ENCODE results near the gene HSPA4. TPM values are rescaled to one million over a fixed set of nuclear protein-coding genes. Genes with fewer than 3 reads are reported as not detected.

Gene HSPA4
- total RNA-seq, 1 experiment from 2014 or later, result 296 TPM

DNA sequence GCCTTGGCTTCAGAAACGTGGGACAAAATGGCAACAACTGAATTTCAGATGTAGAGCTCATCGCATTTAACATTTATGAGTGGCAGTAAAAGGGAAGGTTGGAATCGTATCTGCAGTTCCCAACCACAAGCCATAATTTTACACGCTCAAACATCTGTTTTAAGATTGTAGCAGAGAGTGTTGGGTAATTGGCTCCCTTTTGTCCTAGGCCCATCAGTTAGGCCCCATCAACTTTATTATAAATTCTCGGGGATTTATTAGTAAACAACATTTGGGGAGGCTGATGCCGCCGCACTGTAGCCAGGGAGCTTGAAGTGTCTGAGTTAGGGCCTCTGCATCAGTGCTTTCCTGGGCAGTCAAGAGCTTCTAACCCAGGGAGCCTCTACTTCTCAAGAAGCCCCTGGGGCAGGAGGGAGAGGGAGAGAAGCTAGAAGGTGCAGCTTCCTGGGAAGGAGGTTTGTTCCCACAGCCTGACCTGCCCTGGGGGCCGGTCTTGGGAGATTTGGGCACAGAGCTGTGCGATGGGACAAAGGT, 66.2 kb downstream of the HSPA4 start:
- BruUV-seq (replicated peaks), result no TSS peak
- TF ChIP-seq, protein P1, sequence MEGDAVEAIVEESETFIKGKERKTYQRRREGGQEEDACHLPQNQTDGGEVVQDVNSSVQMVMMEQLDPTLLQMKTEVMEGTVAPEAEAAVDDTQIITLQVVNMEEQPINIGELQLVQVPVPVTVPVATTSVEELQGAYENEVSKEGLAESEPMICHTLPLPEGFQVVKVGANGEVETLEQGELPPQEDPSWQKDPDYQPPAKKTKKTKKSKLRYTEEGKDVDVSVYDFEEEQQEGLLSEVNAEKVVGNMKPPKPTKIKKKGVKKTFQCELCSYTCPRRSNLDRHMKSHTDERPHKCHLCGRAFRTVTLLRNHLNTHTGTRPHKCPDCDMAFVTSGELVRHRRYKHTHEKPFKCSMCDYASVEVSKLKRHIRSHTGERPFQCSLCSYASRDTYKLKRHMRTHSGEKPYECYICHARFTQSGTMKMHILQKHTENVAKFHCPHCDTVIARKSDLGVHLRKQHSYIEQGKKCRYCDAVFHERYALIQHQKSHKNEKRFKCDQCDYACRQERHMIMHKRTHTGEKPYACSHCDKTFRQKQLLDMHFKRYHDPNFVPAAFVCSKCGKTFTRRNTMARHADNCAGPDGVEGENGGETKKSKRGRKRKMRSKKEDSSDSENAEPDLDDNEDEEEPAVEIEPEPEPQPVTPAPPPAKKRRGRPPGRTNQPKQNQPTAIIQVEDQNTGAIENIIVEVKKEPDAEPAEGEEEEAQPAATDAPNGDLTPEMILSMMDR (IDR thresholded peaks at IDR 0.05; ENCODE audit: unreplicated experiment), result no peak
- H3K36me3 Mint-ChIP-seq (ENCODE audit: insufficient read depth, unreplicated experiment), result no peaks in the 10 kb centered on the region
- no peaks in the 10 kb centered on the region for H3K4me1 Mint-ChIP-seq (ENCODE audit: low read depth, unreplicated experiment)
- H3K27me3 Mint-ChIP-seq (ENCODE audit: unreplicated experiment), result peaks cover 66% of the 10 kb centered on the region
- H3K27ac Mint-ChIP-seq (ENCODE audit: unreplicated experiment), result no peak overlapping the region
- intact Hi-C loops (cut with micrococcal nuclease; ENCODE audit: unreplicated experiment), result no loop called here
- DNase-seq, result no peak
- H3K4me3 Mint-ChIP-seq (ENCODE audit: low read depth, unreplicated experiment), result no peak overlapping the region
- CTCF ChIA-PET, result interaction anchor here (1.5 kb wide), 1 partner anchor 130 kb away, joined by 3 read pairs; no protein-coding TSS in a partner anchor
- no peaks in the 10 kb centered on the region for H3K9me3 Mint-ChIP-seq (ENCODE audit: low read depth, unreplicated experiment)

DNA sequence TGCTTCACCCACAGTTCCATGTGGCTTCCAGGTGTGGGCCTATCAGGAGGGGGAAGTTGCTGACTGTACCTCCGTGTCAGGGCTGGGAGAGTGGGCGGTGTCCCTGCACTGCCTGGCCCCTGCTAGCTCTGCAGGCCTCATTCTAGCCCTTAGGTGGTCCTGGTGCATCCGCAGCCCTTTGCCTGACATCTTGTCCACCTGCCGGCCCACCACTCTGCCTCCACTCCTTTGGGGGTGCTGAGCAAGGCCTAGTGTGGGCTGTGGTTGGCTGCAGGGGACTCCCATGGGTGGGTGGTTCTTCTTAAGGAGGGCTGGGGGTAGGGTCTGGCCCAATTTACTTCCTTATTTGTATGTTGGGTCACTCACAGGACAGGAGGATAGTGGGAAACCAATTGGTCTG, 66.9 kb downstream of the HSPA4 start:
- peaks cover 66% of the 10 kb centered on the region for H3K27me3 Mint-ChIP-seq (ENCODE audit: unreplicated experiment)
- no peaks in the 10 kb centered on the region for H3K36me3 Mint-ChIP-seq (ENCODE audit: insufficient read depth, unreplicated experiment)
- BruUV-seq (replicated peaks), result no TSS peak
- TF ChIP-seq, protein P1 (IDR thresholded peaks at IDR 0.05; ENCODE audit: unreplicated experiment), result no peak
- CTCF ChIA-PET, result interaction anchor here (1.5 kb wide), 1 partner anchor 129 kb away, joined by 3 read pairs; no protein-coding TSS in a partner anchor
- no peak overlapping the region for H3K4me3 Mint-ChIP-seq (ENCODE audit: low read depth, unreplicated experiment)
- no peak overlapping the region for H3K27ac Mint-ChIP-seq (ENCODE audit: unreplicated experiment)
- intact Hi-C loops (cut with micrococcal nuclease; ENCODE audit: unreplicated experiment), result no loop called here
- no peaks in the 10 kb centered on the region for H3K4me1 Mint-ChIP-seq (ENCODE audit: low read depth, unreplicated experiment)
- DNase-seq, result no peak
- no peaks in the 10 kb centered on the region for H3K9me3 Mint-ChIP-seq (ENCODE audit: low read depth, unreplicated experiment)

DNA sequence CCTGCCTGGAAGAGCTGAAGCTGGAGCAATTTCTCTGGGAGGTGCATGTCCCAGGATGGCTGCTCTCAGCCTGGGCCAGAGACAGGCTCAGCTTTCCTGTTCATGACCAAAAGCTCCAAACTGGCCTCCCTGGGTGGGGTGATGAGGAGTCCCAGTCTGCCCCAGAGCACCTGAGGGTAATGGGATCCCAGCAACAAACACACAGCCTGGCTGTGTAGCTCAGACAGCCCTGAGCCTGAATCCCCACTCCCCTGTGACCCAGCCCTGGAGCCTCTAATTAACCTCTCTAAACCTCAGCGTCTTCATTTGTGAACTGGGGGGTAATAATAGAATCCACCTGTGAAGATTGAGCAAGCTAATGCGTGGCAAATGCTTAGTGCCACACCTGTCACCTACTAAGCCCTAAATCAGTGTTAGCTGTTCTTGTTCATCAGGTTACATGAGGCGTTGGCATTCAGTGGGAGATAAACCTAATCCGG, 67.5 kb downstream of the HSPA4 start:
- DNase-seq, result no peak
- H3K27ac Mint-ChIP-seq (ENCODE audit: unreplicated experiment), result no peak overlapping the region
- H3K36me3 Mint-ChIP-seq (ENCODE audit: insufficient read depth, unreplicated experiment), result no peaks in the 10 kb centered on the region
- CTCF ChIA-PET, result interaction anchor here (0.7 to 1.5 kb wide), 2 partner anchors 102 to 129 kb away, joined by 3 read pairs; no protein-coding TSS in a partner anchor
- H3K4me1 Mint-ChIP-seq (ENCODE audit: low read depth, unreplicated experiment), result no peaks in the 10 kb centered on the region
- H3K27me3 Mint-ChIP-seq (ENCODE audit: unreplicated experiment), result peaks cover 66% of the 10 kb centered on the region
- no peak overlapping the region for H3K4me3 Mint-ChIP-seq (ENCODE audit: low read depth, unreplicated experiment)
- TF ChIP-seq, protein P1 (IDR thresholded peaks at IDR 0.05; ENCODE audit: unreplicated experiment), result no peak
- no peaks in the 10 kb centered on the region for H3K9me3 Mint-ChIP-seq (ENCODE audit: low read depth, unreplicated experiment)
- intact Hi-C loops (cut with micrococcal nuclease; ENCODE audit: unreplicated experiment), result no loop called here
- BruUV-seq (replicated peaks), result no TSS peak

DNA sequence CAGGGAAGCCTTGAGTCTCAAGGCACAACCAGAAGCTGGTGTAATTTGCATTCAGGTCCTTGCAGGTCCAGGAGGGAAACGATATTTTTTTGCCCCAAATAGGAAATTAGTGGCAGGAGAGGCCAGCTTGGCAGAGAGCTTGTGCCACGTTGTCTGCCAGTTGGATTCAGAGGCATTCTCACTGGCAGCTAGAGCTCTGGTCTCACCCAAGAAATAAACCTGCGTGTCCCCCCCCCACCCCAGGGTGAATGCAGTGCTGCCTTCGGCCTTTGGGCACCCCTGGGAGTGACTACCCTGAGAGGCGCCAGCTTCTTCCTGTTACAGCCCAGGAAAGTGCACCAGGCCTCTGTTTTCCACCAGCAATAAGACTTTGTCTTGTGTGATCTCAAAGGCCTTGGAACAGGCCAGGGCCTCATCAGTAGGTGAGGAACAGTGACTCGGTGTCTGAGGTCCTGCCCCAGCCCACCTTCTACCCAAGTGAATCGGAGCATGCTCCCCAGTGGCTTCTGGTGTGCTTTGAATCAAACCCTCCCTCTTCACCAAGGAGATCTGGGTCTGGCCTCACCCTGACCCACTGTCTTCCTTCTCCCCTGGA, 68.4 kb downstream of the HSPA4 start:
- H3K9me3 Mint-ChIP-seq (ENCODE audit: low read depth, unreplicated experiment), result no peaks in the 10 kb centered on the region
- H3K27me3 Mint-ChIP-seq (ENCODE audit: unreplicated experiment), result peaks cover 65% of the 10 kb centered on the region
- intact Hi-C loops (cut with micrococcal nuclease; ENCODE audit: unreplicated experiment), result no loop called here
- DNase-seq, result no peak
- CTCF ChIA-PET, result interaction anchor here (0.6 kb wide), 1 partner anchor 148 kb away, joined by 6 read pairs; no protein-coding TSS in a partner anchor
- H3K36me3 Mint-ChIP-seq (ENCODE audit: insufficient read depth, unreplicated experiment), result no peaks in the 10 kb centered on the region
- H3K27ac Mint-ChIP-seq (ENCODE audit: unreplicated experiment), result no peak overlapping the region
- no TSS peak for BruUV-seq (replicated peaks)
- H3K4me3 Mint-ChIP-seq (ENCODE audit: low read depth, unreplicated experiment), result no peak overlapping the region
- TF ChIP-seq, protein P1 (IDR thresholded peaks at IDR 0.05; ENCODE audit: unreplicated experiment), result no peak
- H3K4me1 Mint-ChIP-seq (ENCODE audit: low read depth, unreplicated experiment), result no peaks in the 10 kb centered on the region
